OCI-LY7 (cell line): ENCODE data around the gene CACNG3. TPM values are rescaled to one million over a fixed set of nuclear protein-coding genes. Genes with fewer than 3 reads are reported as not detected.

Source experiments
- BruUV-seq: library from RNA; stranded (reverse); fragments of 400-500 nt; replicated peaks from 2 replicates; lab custom pipeline; 2021; lab: Mats Ljungman, UMichigan
- CTCF ChIA-PET: fragments of 300-600 bp; sonication (Branson Sonifier 250); formaldehyde crosslinking; loops from one replicate; lab custom pipeline; 2022; ENCODE audit warnings: antibody characterized with exemption; ENCODE audit not compliant: unreplicated experiment; lab: Charles Lee
- POLR2A ChIA-PET: fragments of 300-600 bp; sonication (Branson Sonifier 250); formaldehyde crosslinking; loops from one replicate; lab custom pipeline; 2022; ENCODE audit warnings: antibody characterized with exemption; lab: Charles Lee
- DNase-seq: peaks from one replicate; pipeline ENCODE4 v3.0.0-alpha.2; 2015; ENCODE audit warnings: low spot score
- H2AFZ ChIP-seq: fragments of 200-600 bp; sonication (generic), shearing (Covaris generic); 2 replicates; pipeline ENCODE4 v1.6.1; 2014; ENCODE audit warnings: mild to moderate bottlenecking, antibody characterized with exemption, low read length, moderate library complexity
- H3K27ac ChIP-seq: fragments of 200-600 bp; sonication (generic); 2 replicates; pipeline ENCODE4 v1.5.1; 2014; ENCODE audit warnings: mixed run types, low read depth, mild to moderate bottlenecking, moderate library complexity, low read length, inconsistent platforms; ENCODE audit not compliant: poor library complexity, severe bottlenecking
- H3K36me3 ChIP-seq: fragments of 200-600 bp; sonication (generic); 2 replicates; pipeline ENCODE4 v1.6.1; 2014; ENCODE audit warnings: mild to moderate bottlenecking, antibody characterized with exemption, low read length, moderate library complexity, mixed read lengths; ENCODE audit not compliant: insufficient read depth
- H3K4me1 ChIP-seq: fragments of 200-600 bp; sonication (generic); 2 replicates; pipeline ENCODE4 v1.5.1; 2014; ENCODE audit warnings: mild to moderate bottlenecking, low read length; ENCODE audit not compliant: insufficient read depth, poor library complexity, severe bottlenecking
- H3K4me2 ChIP-seq: fragments of 200-600 bp; sonication (generic); 2 replicates; pipeline ENCODE4 v1.6.1; 2014; ENCODE audit warnings: mild to moderate bottlenecking, low read length
- H3K4me3 ChIP-seq: fragments of 200-600 bp; sonication (generic); 2 replicates; pipeline ENCODE4 v1.5.1; 2014; ENCODE audit warnings: mild to moderate bottlenecking, low read depth, low read length; ENCODE audit not compliant: poor library complexity, severe bottlenecking
- H3K79me2 ChIP-seq: fragments of 200-600 bp; sonication (generic); 2 replicates; pipeline ENCODE4 v1.6.1; 2016; ENCODE audit warnings: low read depth, mild to moderate bottlenecking, low read length, moderate library complexity, mixed read lengths; ENCODE audit not compliant: insufficient read depth
- H3K9me2 ChIP-seq: fragments of 200-600 bp; sonication (generic); 2 replicates; pipeline ENCODE4 v1.6.1; 2016; ENCODE audit warnings: mild to moderate bottlenecking, low read length, mixed read lengths; ENCODE audit not compliant: insufficient read depth
- H3K9me3 ChIP-seq: fragments of 200-600 bp; sonication (generic); 2 replicates; pipeline ENCODE4 v1.6.1; 2014; ENCODE audit warnings: mild to moderate bottlenecking, mixed run types, low read length, mixed read lengths
- H4K20me1 ChIP-seq: fragments of 200-600 bp; sonication (generic); 2 replicates; pipeline ENCODE4 v1.6.1; 2014; ENCODE audit warnings: mild to moderate bottlenecking, antibody characterized with exemption, low read length, moderate library complexity, mixed read lengths; ENCODE audit not compliant: insufficient read depth
- EZH2phosphoT487 ChIP-seq: fragments of 200-600 bp; sonication (generic); IDR thresholded peaks from 2 replicates; pipeline ENCODE4 v1.6.1; 2018; ENCODE audit warnings: low read depth, borderline replicate concordance, mild to moderate bottlenecking, mixed run types, antibody characterized with exemption, low read length, moderate library complexity, mixed read lengths
- intact Hi-C: fragments of 100-400 bp; cut with micrococcal nuclease; formaldehyde crosslinking; loops from one replicate; pipeline ENCODE4 v1.10.0; 2022; ENCODE audit not compliant: unreplicated experiment
- total RNA-seq, 2 experiments: library from RNA; depleted of rRNA in 1 of 2; stranded (reverse); fragments of >200 nt in 1 of 2; shearing (Covaris generic) in 1 of 2; gene quantifications; 2 replicates each; pipeline ENCODE4 v1.2.3, GENCODE V29; 2014 to 2022
- TF ChIP-seq, protein P1 (sequence below): fragments of 200-600 bp; sonication (generic); conservative IDR thresholded peaks from 2 replicates; pipeline ENCODE4 v1.5.1; 2014; ENCODE audit warnings: mild to moderate bottlenecking, antibody characterized with exemption, low read length, moderate library complexity, mixed read lengths

Gene CACNG3
- total RNA-seq, 2 experiments from 2014 or later: 0.06 TPM; not detected in 1

DNA sequence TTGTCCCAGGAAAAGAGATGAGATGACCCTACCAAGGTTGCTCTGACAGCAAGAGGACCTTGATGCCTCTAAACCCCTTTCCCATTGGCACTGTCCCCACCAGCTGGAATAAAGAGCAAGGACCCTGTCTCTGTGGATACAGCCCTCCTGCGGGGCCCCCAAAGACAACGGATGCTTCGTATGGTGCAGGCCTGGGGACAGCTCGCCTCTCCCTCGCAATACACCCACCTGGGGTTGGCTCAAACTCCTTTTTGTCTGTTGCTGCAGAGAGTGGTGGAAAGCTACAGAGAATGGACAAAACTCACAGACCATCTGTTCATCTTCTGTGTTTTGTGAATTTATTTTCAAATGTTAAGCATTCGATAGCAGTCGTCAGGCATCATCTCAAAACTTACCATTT is 27.6 kb upstream of the CACNG3 start:
- TF ChIP-seq EZH2phosphoT487: no peak
- intact Hi-C loops: no loop called here
- H3K4me1 ChIP-seq: no peaks in the 10 kb centered on the region
- ChIA-PET CTCF (no interaction called here), POLR2A (no interaction called here)
- BruUV-seq: no TSS peak
- no peak overlapping the region for H3K4me3 ChIP-seq
- no peaks in the 10 kb centered on the region for H4K20me1 ChIP-seq
- H3K9me3 ChIP-seq: no peaks in the 10 kb centered on the region
- no peak overlapping the region for H3K27ac ChIP-seq
- no peak overlapping the region for H2AFZ ChIP-seq
- no peaks in the 10 kb centered on the region for H3K79me2 ChIP-seq
- no peak for DNase-seq
- H3K4me2 ChIP-seq: no peak overlapping the region
- H3K36me3 ChIP-seq: no peaks in the 10 kb centered on the region
- no peaks in the 10 kb centered on the region for H3K9me2 ChIP-seq

GRCh38 chr16:24232936-24233335 is 23.2 kb upstream of the CACNG3 start:
- Histone ChIP-seq H3K9me3 (no peaks in the 10 kb centered on the region), H3K4me1 (no peaks in the 10 kb centered on the region), H3K4me3 (no peak overlapping the region), H3K36me3 (no peaks in the 10 kb centered on the region), H3K79me2 (no peaks in the 10 kb centered on the region), H2AFZ (no peak overlapping the region), H3K27ac (no peak overlapping the region), H4K20me1 (no peaks in the 10 kb centered on the region), H3K4me2 (no peak overlapping the region), H3K9me2 (no peaks in the 10 kb centered on the region)
- no peak for DNase-seq
- BruUV-seq: no TSS peak
- TF ChIP-seq, protein P1, sequence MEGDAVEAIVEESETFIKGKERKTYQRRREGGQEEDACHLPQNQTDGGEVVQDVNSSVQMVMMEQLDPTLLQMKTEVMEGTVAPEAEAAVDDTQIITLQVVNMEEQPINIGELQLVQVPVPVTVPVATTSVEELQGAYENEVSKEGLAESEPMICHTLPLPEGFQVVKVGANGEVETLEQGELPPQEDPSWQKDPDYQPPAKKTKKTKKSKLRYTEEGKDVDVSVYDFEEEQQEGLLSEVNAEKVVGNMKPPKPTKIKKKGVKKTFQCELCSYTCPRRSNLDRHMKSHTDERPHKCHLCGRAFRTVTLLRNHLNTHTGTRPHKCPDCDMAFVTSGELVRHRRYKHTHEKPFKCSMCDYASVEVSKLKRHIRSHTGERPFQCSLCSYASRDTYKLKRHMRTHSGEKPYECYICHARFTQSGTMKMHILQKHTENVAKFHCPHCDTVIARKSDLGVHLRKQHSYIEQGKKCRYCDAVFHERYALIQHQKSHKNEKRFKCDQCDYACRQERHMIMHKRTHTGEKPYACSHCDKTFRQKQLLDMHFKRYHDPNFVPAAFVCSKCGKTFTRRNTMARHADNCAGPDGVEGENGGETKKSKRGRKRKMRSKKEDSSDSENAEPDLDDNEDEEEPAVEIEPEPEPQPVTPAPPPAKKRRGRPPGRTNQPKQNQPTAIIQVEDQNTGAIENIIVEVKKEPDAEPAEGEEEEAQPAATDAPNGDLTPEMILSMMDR: no peak
- TF ChIP-seq EZH2phosphoT487: no peak
- intact Hi-C loops: no loop called here
- POLR2A ChIA-PET: no interaction called here
- CTCF ChIA-PET: no interaction called here

- intact Hi-C loops: no loop called here
- Histone ChIP-seq H3K9me2 (no peaks in the 10 kb centered on the region), H3K79me2 (no peaks in the 10 kb centered on the region), H3K36me3 (no peaks in the 10 kb centered on the region), H3K27ac (no peak overlapping the region), H3K9me3 (no peaks in the 10 kb centered on the region), H3K4me1 (no peaks in the 10 kb centered on the region), H2AFZ (no peak overlapping the region), H4K20me1 (no peaks in the 10 kb centered on the region), H3K4me2 (no peak overlapping the region), H3K4me3 (no peak overlapping the region)
- POLR2A ChIA-PET: interaction anchor here (1.1 kb wide), 1 partner anchor 13 kb away, joined by 3 read pairs; no protein-coding TSS in a partner anchor
- BruUV-seq: no TSS peak
- TF ChIP-seq, protein P1: no peak
- no peak for TF ChIP-seq EZH2phosphoT487
- no peak for DNase-seq
- CTCF ChIA-PET: no interaction called here
These were observed 21.4 kb upstream of the CACNG3 start for GRCh38 chr16:24234737-24235136.
